ENCODE measurements around the gene MLST8. TPM values are rescaled to one million over a fixed set of nuclear protein-coding genes. Genes with fewer than 3 reads are reported as not detected.

The MLST8 gene
- total RNA-seq, 1 donor from 2014 or later, result 23.7 TPM

DNA sequence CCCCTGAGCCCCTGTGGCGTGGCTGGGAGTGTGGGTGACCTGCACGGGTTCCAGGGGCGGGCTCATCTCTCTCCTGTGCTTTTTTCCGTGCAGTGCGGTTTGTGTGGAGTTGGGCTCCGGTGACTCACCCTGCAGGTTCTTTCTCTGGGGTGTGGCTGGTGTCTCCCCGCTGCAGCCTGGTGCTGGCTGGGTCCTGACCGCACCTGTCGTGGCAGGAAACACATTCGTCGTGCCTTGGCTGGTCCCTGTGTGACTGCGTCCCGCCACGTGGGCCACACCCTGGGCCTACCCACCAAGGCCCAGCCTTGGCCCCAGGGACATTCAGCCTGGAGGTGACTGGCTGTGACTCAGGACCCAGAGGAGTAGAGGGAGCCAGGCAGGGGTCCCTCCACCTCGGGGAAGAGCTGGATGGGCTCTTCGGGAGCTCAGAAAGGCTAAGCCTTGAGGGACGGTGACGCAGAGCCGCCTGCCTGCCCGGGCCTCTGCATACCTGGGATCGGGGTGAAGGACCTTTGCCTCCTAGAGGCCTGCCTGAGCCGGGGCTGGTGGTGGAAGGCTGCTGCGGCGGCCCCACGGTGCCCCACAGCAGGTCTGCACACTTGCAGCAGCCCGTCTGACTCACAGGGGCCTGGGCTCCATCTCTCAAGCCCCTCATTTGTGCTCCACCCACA lies 41.9 kb upstream of the MLST8 start:
- peaks cover 0 to 19% of the 10 kb centered on the region in 2 donors for H3K4me1 ChIP-seq
- peaks cover 20 to 25% of the 10 kb centered on the region in 2 donors for H3K36me3 ChIP-seq
- no peak overlapping the region for H3K4me3 ChIP-seq
- no peak overlapping the region for H3K27ac ChIP-seq
- TF ChIP-seq CTCF (IDR thresholded peaks at IDR 0.05), result no peak
- H3K9me3 ChIP-seq, result no peaks in the 10 kb centered on the region
- intact Hi-C loops (cut with DNase I), result no loop called here
- no peaks in the 10 kb centered on the region for H3K27me3 ChIP-seq
- no peak for DNase-seq (ENCODE audit: low spot score in 2 of 2)

GRCh38 chr16:2165861-2166260 lies 39.4 kb upstream of the MLST8 start:
- intact Hi-C loops (cut with DNase I), result no loop called here

GRCh38 chr16:2166263-2167067 lies 38.8 kb upstream of the MLST8 start:
- H3K36me3 ChIP-seq, result peaks cover 26 to 44% of the 10 kb centered on the region in 2 donors

More at GRCh38 chr16:2165861-2166260, 39.4 kb upstream of the MLST8 start:
- Histone ChIP-seq H3K36me3 (peaks cover 26 to 39% of the 10 kb centered on the region in 2 donors), H3K4me1 (no peaks in the 10 kb centered on the region), H3K27ac (no peak overlapping the region), H3K27me3 (no peaks in the 10 kb centered on the region), H3K9me3 (no peaks in the 10 kb centered on the region), H3K4me3 (no peak overlapping the region)
- TF ChIP-seq CTCF (IDR thresholded peaks at IDR 0.05), result no peak
- no peak for DNase-seq (ENCODE audit: low spot score in 2 of 2)

GRCh38 chr16:2167068-2167638 lies 38.1 kb upstream of the MLST8 start:
- Histone ChIP-seq H3K36me3 (peaks cover 29 to 51% of the 10 kb centered on the region in 2 donors), H3K27me3 (no peaks in the 10 kb centered on the region), H3K4me1 (no peaks in the 10 kb centered on the region), H3K4me3 (no peak overlapping the region), H3K9me3 (no peaks in the 10 kb centered on the region), H3K27ac (no peak overlapping the region)
- no peak for DNase-seq (ENCODE audit: low spot score in 2 of 2)
- intact Hi-C loops (cut with DNase I), result no loop called here
- no peak for TF ChIP-seq CTCF (IDR thresholded peaks at IDR 0.05)

More at GRCh38 chr16:2166263-2167067, 38.8 kb upstream of the MLST8 start:
- Histone ChIP-seq H3K9me3 (no peaks in the 10 kb centered on the region), H3K27ac (no peak overlapping the region), H3K4me3 (no peak overlapping the region), H3K4me1 (no peaks in the 10 kb centered on the region), H3K27me3 (no peaks in the 10 kb centered on the region)
- no peak for DNase-seq (ENCODE audit: low spot score in 2 of 2)
- TF ChIP-seq CTCF (IDR thresholded peaks at IDR 0.05), result no peak
- intact Hi-C loops (cut with DNase I), result no loop called here

DNA sequence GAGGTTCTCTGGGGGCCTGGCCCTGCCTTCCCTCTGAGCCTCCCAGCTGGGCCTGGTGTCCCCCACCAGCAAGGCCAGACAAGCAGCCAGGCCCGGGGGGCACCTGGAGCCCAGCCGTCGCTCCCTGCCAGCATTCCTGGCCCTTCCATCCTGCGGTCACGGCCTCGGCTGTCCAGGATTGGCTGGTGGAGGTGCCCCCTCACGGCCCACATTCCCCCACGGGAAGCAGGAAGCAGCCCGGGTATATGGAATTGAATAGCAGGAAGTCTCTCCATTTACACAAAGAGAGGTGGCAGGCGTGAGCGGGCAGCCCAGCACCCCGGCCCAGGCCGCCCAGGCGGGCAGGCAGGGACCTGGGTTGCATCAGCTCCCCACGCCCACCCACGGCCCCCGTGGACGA lies 35.2 kb upstream of the MLST8 start:
- no peaks in the 10 kb centered on the region for H3K9me3 ChIP-seq
- DNase-seq (ENCODE audit: low spot score in 2 of 2), result no peak
- H3K27me3 ChIP-seq, result no peaks in the 10 kb centered on the region
- intact Hi-C loops (cut with DNase I), result no loop called here
- no peak overlapping the region for H3K27ac ChIP-seq
- peaks cover 53 to 81% of the 10 kb centered on the region in 2 donors for H3K36me3 ChIP-seq
- TF ChIP-seq CTCF (IDR thresholded peaks at IDR 0.05), result no peak
- H3K4me1 ChIP-seq, result no peaks in the 10 kb centered on the region
- H3K4me3 ChIP-seq, result peak overlapping the region in 1 of 2 donors; percentile 33
